SU-DHL-6 (cell line): Measurements from ENCODE around the gene PRDM4.

Experiments used
- CTCF ChIP-seq: fragments of 200-600 bp; sonication (generic); IDR thresholded peaks from one replicate; pipeline ENCODE4 v1.5.1; 2017; ENCODE audit warnings: antibody characterized with exemption, mild to moderate bottlenecking, low read length, moderate library complexity; ENCODE audit not compliant: insufficient read depth, poor library complexity, severe bottlenecking
- EZH2phosphoT487 ChIP-seq: fragments of 200-600 bp; sonication (generic), shearing (Covaris generic); conservative IDR thresholded peaks from 2 replicates; pipeline ENCODE4 v1.6.1; 2018; ENCODE audit warnings: mild to moderate bottlenecking, antibody characterized with exemption, low read length, moderate library complexity, mixed read lengths

GRCh38 chr12:107760207-107760808 is 629 bp downstream of the PRDM4 start:
- no peak for TF ChIP-seq CTCF
- no peak for TF ChIP-seq EZH2phosphoT487
